OCI-LY1 (cell line): ENCODE data around the gene DLX2.
"Not testable (repeated sequence)": the region's sequence is repeated elsewhere in the genome, so short reads cannot be mapped to it uniquely, and the experiment has no call there.

Source experiments
- H2AFZ ChIP-seq: fragments of 200-600 bp; sonication (generic), shearing (Covaris generic); 2 replicates; pipeline ENCODE4 v1.6.0; 2014; ENCODE audit warnings: antibody characterized with exemption, mild to moderate bottlenecking, low read length
- H3F3A ChIP-seq: fragments of 200-600 bp; sonication (generic), shearing (Covaris generic); 2 replicates; pipeline ENCODE4 v1.6.0; 2014; ENCODE audit warnings: mild to moderate bottlenecking, antibody characterized with exemption, low read length, moderate library complexity; ENCODE audit not compliant: insufficient read depth
- H3K27ac ChIP-seq: fragments of 200-600 bp; sonication (generic); 2 replicates; pipeline ENCODE4 v1.5.1; 2014; ENCODE audit warnings: low read length, mixed run types, mild to moderate bottlenecking, low read depth; ENCODE audit not compliant: poor library complexity, severe bottlenecking
- H3K27me3 ChIP-seq: fragments of 200-600 bp; sonication (generic); 2 replicates; pipeline ENCODE4 v1.6.0; 2014; ENCODE audit warnings: antibody characterized with exemption, mild to moderate bottlenecking, low read length, moderate library complexity; ENCODE audit not compliant: insufficient read depth
- H3K36me3 ChIP-seq: fragments of 200-600 bp; sonication (generic); 2 replicates; pipeline ENCODE4 v1.6.1; 2014; ENCODE audit warnings: mild to moderate bottlenecking, antibody characterized with exemption, low read length, moderate library complexity, mixed read lengths; ENCODE audit not compliant: insufficient read depth
- H3K4me1 ChIP-seq: fragments of 200-600 bp; sonication (generic); 2 replicates; pipeline ENCODE4 v1.5.1; 2014; ENCODE audit warnings: mild to moderate bottlenecking, low read length, moderate library complexity; ENCODE audit not compliant: insufficient read depth, severe bottlenecking
- H3K4me2 ChIP-seq: fragments of 200-600 bp; sonication (generic), shearing (Covaris generic); 2 replicates; pipeline ENCODE4 v1.6.1; 2014; ENCODE audit warnings: low read length
- H3K4me3 ChIP-seq: fragments of 200-600 bp; sonication (generic); 2 replicates; pipeline ENCODE4 v1.5.1; 2014; ENCODE audit warnings: low read length, low read depth, mild to moderate bottlenecking, mixed read lengths; ENCODE audit not compliant: poor library complexity, severe bottlenecking
- H3K79me2 ChIP-seq: fragments of 200-600 bp; shearing (Covaris generic); 2 replicates; pipeline ENCODE4 v1.6.1; 2016; ENCODE audit warnings: mixed run types, low read length, mixed read lengths; ENCODE audit not compliant: insufficient read depth
- H3K9ac ChIP-seq: fragments of 200-600 bp; sonication (generic), shearing (Covaris generic); 2 replicates; pipeline ENCODE4 v1.6.1; 2014; ENCODE audit warnings: mild to moderate bottlenecking, low read length, mixed read lengths
- H3K9me2 ChIP-seq: fragments of 200-600 bp; sonication (generic), shearing (Covaris generic); 2 replicates; pipeline ENCODE4 v1.6.1; 2014; ENCODE audit warnings: low read depth, mild to moderate bottlenecking, low read length, mixed read lengths
- H3K9me3 ChIP-seq: fragments of 200-600 bp; shearing (Covaris generic); 2 replicates; pipeline ENCODE4 v1.6.1; 2014; ENCODE audit warnings: low read length, mixed read lengths
- H4K20me1 ChIP-seq: fragments of 200-600 bp; sonication (generic), shearing (Covaris generic); 2 replicates; pipeline ENCODE4 v1.6.0; 2016; ENCODE audit warnings: mild to moderate bottlenecking, low read length; ENCODE audit not compliant: insufficient read depth
- CTCF ChIP-seq: fragments of 200-600 bp; sonication (generic), shearing (Covaris generic); IDR thresholded peaks from 2 replicates; pipeline ENCODE4 v1.5.1; 2017; ENCODE audit warnings: mild to moderate bottlenecking, antibody characterized with exemption, low read length, moderate library complexity, mixed read lengths
- EZH2 ChIP-seq: fragments of 200-600 bp; sonication (generic), shearing (Covaris generic); IDR thresholded peaks from 2 replicates; pipeline ENCODE4 v1.8.0; 2017; ENCODE audit warnings: borderline replicate concordance, mixed run types, mild to moderate bottlenecking, antibody characterized with exemption, low read length, moderate library complexity, mixed read lengths

Gene DLX2

GRCh38 chr2:172065111-172065510 lies 37.6 kb downstream of the DLX2 start:
- H3K27me3 ChIP-seq: no peaks in the 10 kb centered on the region
- no peak overlapping the region for H3K4me3 ChIP-seq

GRCh38 chr2:172063446-172063845 lies 39.3 kb downstream of the DLX2 start:
- Histone ChIP-seq H3K4me2 (no peak overlapping the region), H3K79me2 (no peaks in the 10 kb centered on the region), H3K9me3 (no peaks in the 10 kb centered on the region), H4K20me1 (no peaks in the 10 kb centered on the region), H3K4me3 (no peak overlapping the region), H3K9ac (no peak overlapping the region), H3K27ac (no peak overlapping the region), H2AFZ (no peak overlapping the region), H3K27me3 (no peaks in the 10 kb centered on the region), H3F3A (no peaks in the 10 kb centered on the region), H3K4me1 (no peaks in the 10 kb centered on the region), H3K9me2 (no peaks in the 10 kb centered on the region), H3K36me3 (peaks cover 3% of the 10 kb centered on the region; the same call in 1 of the 2 replicates)
- no peak for TF ChIP-seq EZH2
- TF ChIP-seq CTCF: no peak

More at GRCh38 chr2:172065111-172065510, 37.6 kb downstream of the DLX2 start:
- Histone ChIP-seq H3K9ac (no peak overlapping the region), H3K27ac (no peak overlapping the region), H3K9me3 (no peaks in the 10 kb centered on the region), H2AFZ (no peak overlapping the region), H3F3A (no peaks in the 10 kb centered on the region), H3K9me2 (no peaks in the 10 kb centered on the region), H3K79me2 (no peaks in the 10 kb centered on the region), H3K4me1 (no peaks in the 10 kb centered on the region), H3K4me2 (no peak overlapping the region), H4K20me1 (no peaks in the 10 kb centered on the region), H3K36me3 (peaks cover 6% of the 10 kb centered on the region; the same call in 1 of the 2 replicates)
- TF ChIP-seq CTCF: no peak
- TF ChIP-seq EZH2: no peak

GRCh38 chr2:172062402-172063004 lies 40.2 kb downstream of the DLX2 start:
- no peaks in the 10 kb centered on the region for H3K27me3 ChIP-seq
- peaks cover 3% of the 10 kb centered on the region; the same call in 1 of the 2 replicates for H3K36me3 ChIP-seq
- no peaks in the 10 kb centered on the region for H3K79me2 ChIP-seq
- no peak overlapping the region for H3K4me2 ChIP-seq
- no peaks in the 10 kb centered on the region for H4K20me1 ChIP-seq
- no peaks in the 10 kb centered on the region for H3F3A ChIP-seq
- no peak overlapping the region for H3K4me3 ChIP-seq
- no peak overlapping the region for H3K9ac ChIP-seq
- no peak overlapping the region for H3K27ac ChIP-seq
- no peak overlapping the region for H2AFZ ChIP-seq
- no peaks in the 10 kb centered on the region for H3K4me1 ChIP-seq
- H3K9me3 ChIP-seq: no peaks in the 10 kb centered on the region
- no peaks in the 10 kb centered on the region for H3K9me2 ChIP-seq
- TF ChIP-seq CTCF (no peak), EZH2 (no peak)

GRCh38 chr2:172060118-172060517 lies 42.6 kb downstream of the DLX2 start:
- not testable (repeated sequence) for H3K9me2 ChIP-seq

More at GRCh38 chr2:172060118-172060517, 42.6 kb downstream of the DLX2 start:
- not testable (repeated sequence) for H3K4me1 ChIP-seq, H3K27ac ChIP-seq, H3K27me3 ChIP-seq, H4K20me1 ChIP-seq, H3K4me2 ChIP-seq, H3K36me3 ChIP-seq, H3K4me3 ChIP-seq, H3K9ac ChIP-seq, H3K9me3 ChIP-seq, H3K79me2 ChIP-seq, H2AFZ ChIP-seq, H3F3A ChIP-seq
